Heart left ventricle (tissue), 13 donors: ENCODE results near the gene GPR107.

Experiments
- CTCF ChIP-seq, 12 donors: fragments of 200-600 bp; sonication (generic) in 4 of 12; IDR thresholded peaks; one replicate each; pipeline versions ENCODE4 v1.5.0 to v1.8.0; 2018 to 2022; ENCODE audit warnings: antibody characterized with exemption in 12 of 12, mild to moderate bottlenecking in 5 of 12
- POLR2A ChIP-seq, 2 donors: fragments of 450-650 bp; IDR thresholded peaks; one replicate each; pipeline ENCODE4 v1.6.1; 2017; ENCODE audit warnings: antibody characterized with exemption in 2 of 2, mild to moderate bottlenecking in 2 of 2, moderate library complexity in 2 of 2
- donor health status: ischemic (EF 13 %, LVEDD 7.1; RV severe dilation, severe dysfunction).
- donor health status: DM: no; HTN: yes; CAD: no.
- donor health status: DM: no; HTN: no; CAD: no.
- donor health status: ischemic (EF 25% LVEDD 6.9; RV normal size, moderate dysfunction).
- donor health status: ischemic (EF 25% LVEDD 5.7; RV mildly dilated, moderate dysfunction).
- donor health status: ischemic (EF 35%, LVEDD 5.7; RV mildly dilated, moderate dysfunction).
- donor health status: nonischemic (EF 11% LVEDD 7.7; RV severe dilation, severe dysfunction).
- donor health status: DM: yes; HTN: yes; CAD: no.
- donor health status: PGD.
- donor health status: ischemic (EF 29% LVEDD 5.4; RV normal size, mild dysfunction).
- donor health status: nonischemic (EF 23%, LVEDD 6.1; RV moderate dilation, normal function).

DNA sequence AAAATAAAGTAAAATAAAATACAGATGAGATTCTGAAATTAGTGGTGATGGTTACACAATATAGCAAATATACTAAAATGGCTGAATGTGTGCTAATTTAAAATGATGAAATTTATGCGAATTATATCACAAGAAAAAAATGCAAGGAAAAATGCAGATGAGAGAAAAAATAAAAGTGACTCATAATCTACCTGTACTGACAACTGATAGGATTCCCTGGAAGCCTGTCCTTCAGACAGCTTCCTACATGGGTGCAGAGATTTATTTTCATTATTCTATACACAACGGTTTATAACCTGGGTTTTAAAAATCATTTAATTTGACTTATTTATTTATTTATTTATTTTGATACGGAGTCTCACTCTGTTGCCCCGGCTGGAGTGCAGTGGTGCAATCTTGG lies 112.7 kb downstream of the GPR107 start:
- TF ChIP-seq CTCF (IDR thresholded peaks at IDR 0.05) (no peak), POLR2A (IDR thresholded peaks at IDR 0.05) (no peak)
